Fibroblast of lung (primary cell): ENCODE measurements around the gene TRIM37. TPM values are rescaled to one million over a fixed set of nuclear protein-coding genes. Genes with fewer than 3 reads are reported as not detected.

ENCODE experiments used
- DNase-seq, 2 donors: peaks; one replicate each; pipeline versions ENCODE4 v3.0.0 to v3.0.0-alpha.2; 2010; ENCODE audit warnings: low read depth in 2 of 2
- H2AFZ ChIP-seq: 2 replicates; pipeline ENCODE4 v1.5.1; 2012; ENCODE audit warnings: low read length, control low read depth, inconsistent platforms
- H3K27ac ChIP-seq: 2 replicates; pipeline ENCODE4 v1.5.1; 2011; ENCODE audit warnings: low read length, control low read depth; ENCODE audit not compliant: insufficient read depth
- H3K27me3 ChIP-seq: 2 replicates; pipeline ENCODE4 v1.5.1; 2011; ENCODE audit warnings: mild to moderate bottlenecking, low read length; ENCODE audit not compliant: control insufficient read depth, insufficient read depth
- H3K36me3 ChIP-seq: 2 replicates; pipeline ENCODE4 v1.5.1; 2011; ENCODE audit warnings: low read length; ENCODE audit not compliant: control insufficient read depth, insufficient read depth
- H3K4me1 ChIP-seq: 2 replicates; pipeline ENCODE4 v1.5.1; 2011; ENCODE audit warnings: low read length; ENCODE audit not compliant: control insufficient read depth, insufficient read depth; ENCODE audit errors: extremely low read depth
- H3K4me2 ChIP-seq: 2 replicates; pipeline ENCODE4 v1.5.1; 2011; ENCODE audit warnings: low read length, control low read depth; ENCODE audit not compliant: insufficient read depth; ENCODE audit errors: extremely low read depth
- H3K4me3 ChIP-seq, 4 experiments: fragments of 200-600 bp in 1 of 4; sonication (generic) in 1 of 4; replicated peaks in 1 of 4; 2 replicates each; pipeline ENCODE4 v1.5.1; 2011 to 2016; ENCODE audit warnings: low read length in 4 of 4, low read depth in 3 of 4, mild to moderate bottlenecking in 3 of 4, control low read depth in 2 of 4, inconsistent platforms in 1 of 4, mixed read lengths in 1 of 4; ENCODE audit not compliant: insufficient read depth in 1 of 4; ENCODE audit errors: control extremely low read depth in 1 of 4
- H3K79me2 ChIP-seq: 2 replicates; pipeline ENCODE4 v1.5.1; 2012; ENCODE audit warnings: mild to moderate bottlenecking, low read length, inconsistent platforms; ENCODE audit not compliant: control insufficient read depth, insufficient read depth
- H3K9ac ChIP-seq: 2 replicates; pipeline ENCODE4 v1.5.1; 2011; ENCODE audit warnings: mild to moderate bottlenecking, low read length, control low read depth; ENCODE audit not compliant: insufficient read depth
- H3K9me3 ChIP-seq: 2 replicates; pipeline ENCODE4 v1.5.1; 2012; ENCODE audit warnings: low read depth, low read length; ENCODE audit not compliant: control insufficient read depth, insufficient read depth
- H4K20me1 ChIP-seq: 2 replicates; pipeline ENCODE4 v1.5.1; 2011; ENCODE audit warnings: low read length; ENCODE audit not compliant: control insufficient read depth, insufficient read depth; ENCODE audit errors: extremely low read depth
- EZH2 ChIP-seq: IDR thresholded peaks from 2 replicates; pipeline ENCODE4 v1.5.1; 2012; ENCODE audit warnings: low read length, control low read depth, mild to moderate bottlenecking; ENCODE audit errors: missing control alignments
- polyA plus RNA-seq, 2 donors: library from polyadenylated mRNA; depleted of rRNA in 1 of 2; stranded (reverse) in 1 of 2; unstranded in 1 of 2; fragments of >200 nt; gene quantifications; 2 replicates each; pipeline ENCODE4 v1.2.1, GENCODE V29; 2011 to 2012; ENCODE audit warnings: missing spikeins in 1 of 2
- total RNA-seq: library from RNA; depleted of rRNA; stranded (reverse); fragments of >200 nt; gene quantifications from 2 replicates; pipeline ENCODE4 v1.2.1, GENCODE V29; 2014
- TF ChIP-seq, protein P1 (sequence below), 2 donors: IDR thresholded peaks in 1 of 2; conservative IDR thresholded peaks in 1 of 2; 1 replicate in 1 of 2; 2 replicates in 1 of 2; pipeline ENCODE4 v1.5.1; 2011 to 2012; ENCODE audit warnings: low read length in 2 of 2, control low read depth in 1 of 2, inconsistent platforms in 1 of 2, low read depth in 1 of 2, mild to moderate bottlenecking in 1 of 2

Gene TRIM37
- total and polyA plus RNA-seq, 2 donors (not counting 1 experiment from before 2014, with no cell fraction given) = 29.3 to 55.3 TPM

DNA sequence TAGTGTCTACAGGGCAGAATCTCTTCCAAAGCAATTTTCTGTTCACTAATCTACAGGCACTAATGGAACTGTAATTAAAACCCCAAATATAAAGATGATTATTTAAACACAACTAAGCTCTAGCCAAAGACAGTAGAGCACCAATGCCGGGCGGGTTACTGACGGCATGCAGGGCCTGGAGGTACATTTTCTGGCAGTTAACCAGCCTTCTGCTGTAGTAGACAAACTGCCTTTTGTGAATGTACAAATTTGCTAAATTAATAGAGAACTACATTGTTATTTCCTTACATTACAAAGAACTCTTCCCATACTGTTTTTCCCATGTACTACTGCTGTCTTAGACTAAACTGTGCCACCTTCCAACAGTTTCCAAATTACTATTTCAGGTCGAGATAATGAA lies 107.8 kb downstream of the TRIM37 start:
- H3K9ac ChIP-seq = no peak overlapping the region
- no peaks in the 10 kb centered on the region for H4K20me1 ChIP-seq
- H3K4me2 ChIP-seq = no peak overlapping the region
- no peaks in the 10 kb centered on the region for H3K27me3 ChIP-seq
- H3K4me1 ChIP-seq = no peaks in the 10 kb centered on the region
- no peak overlapping the region for H3K27ac ChIP-seq
- no peak for DNase-seq
- H3K79me2 ChIP-seq = no peaks in the 10 kb centered on the region
- H3K9me3 ChIP-seq = no peaks in the 10 kb centered on the region
- H2AFZ ChIP-seq = no peak overlapping the region
- H3K36me3 ChIP-seq = no peaks in the 10 kb centered on the region
- no peak for TF ChIP-seq EZH2
- TF ChIP-seq, protein P1, sequence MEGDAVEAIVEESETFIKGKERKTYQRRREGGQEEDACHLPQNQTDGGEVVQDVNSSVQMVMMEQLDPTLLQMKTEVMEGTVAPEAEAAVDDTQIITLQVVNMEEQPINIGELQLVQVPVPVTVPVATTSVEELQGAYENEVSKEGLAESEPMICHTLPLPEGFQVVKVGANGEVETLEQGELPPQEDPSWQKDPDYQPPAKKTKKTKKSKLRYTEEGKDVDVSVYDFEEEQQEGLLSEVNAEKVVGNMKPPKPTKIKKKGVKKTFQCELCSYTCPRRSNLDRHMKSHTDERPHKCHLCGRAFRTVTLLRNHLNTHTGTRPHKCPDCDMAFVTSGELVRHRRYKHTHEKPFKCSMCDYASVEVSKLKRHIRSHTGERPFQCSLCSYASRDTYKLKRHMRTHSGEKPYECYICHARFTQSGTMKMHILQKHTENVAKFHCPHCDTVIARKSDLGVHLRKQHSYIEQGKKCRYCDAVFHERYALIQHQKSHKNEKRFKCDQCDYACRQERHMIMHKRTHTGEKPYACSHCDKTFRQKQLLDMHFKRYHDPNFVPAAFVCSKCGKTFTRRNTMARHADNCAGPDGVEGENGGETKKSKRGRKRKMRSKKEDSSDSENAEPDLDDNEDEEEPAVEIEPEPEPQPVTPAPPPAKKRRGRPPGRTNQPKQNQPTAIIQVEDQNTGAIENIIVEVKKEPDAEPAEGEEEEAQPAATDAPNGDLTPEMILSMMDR (conservative IDR thresholded peaks at IDR 0.05 in 1 of 2, IDR thresholded peaks at IDR 0.05 in 1 of 2; ENCODE audit: low read depth in 1 of 2, low read length in 2 of 2) = no peak
- H3K4me3 ChIP-seq = no peak overlapping the region

DNA sequence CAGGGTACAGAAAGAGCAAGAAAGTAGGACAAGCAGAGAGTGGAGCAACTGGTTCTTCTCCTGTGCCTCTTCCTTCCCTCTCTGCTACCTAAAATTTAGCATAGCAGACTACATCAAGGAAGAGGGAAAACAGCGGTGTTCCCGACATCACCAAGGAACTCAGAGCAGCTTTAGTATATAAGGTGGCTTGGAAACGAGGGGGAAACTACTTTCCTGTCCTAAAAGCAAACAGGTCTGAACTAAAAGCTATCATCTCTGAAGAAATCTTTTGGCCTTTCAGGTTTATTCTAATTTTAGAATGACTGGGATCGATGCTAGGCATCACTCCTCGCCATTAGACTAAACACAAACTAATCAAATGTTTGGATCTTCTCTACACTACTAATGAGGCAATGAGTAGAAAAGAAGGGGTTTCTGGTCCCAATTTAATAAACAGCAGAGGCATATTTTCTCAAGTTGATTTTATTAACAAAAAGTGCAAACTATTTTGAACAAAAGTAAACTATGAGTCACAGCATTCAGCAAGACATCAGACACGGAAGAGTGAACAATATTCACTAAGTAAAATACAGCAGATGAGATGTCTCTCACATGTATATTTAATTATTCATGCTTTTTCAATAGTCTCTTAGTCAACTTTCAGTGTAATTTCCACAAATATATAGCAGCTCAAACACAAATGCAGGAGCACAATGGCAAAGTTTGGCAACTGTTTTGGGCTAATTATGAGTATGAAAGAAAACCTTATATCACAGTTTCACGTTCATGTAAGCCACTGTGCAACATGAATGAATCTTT lies 108.7 kb downstream of the TRIM37 start:
- Histone ChIP-seq H3K4me3 (no peak overlapping the region), H3K4me2 (no peak overlapping the region), H3K4me1 (no peaks in the 10 kb centered on the region), H4K20me1 (no peaks in the 10 kb centered on the region), H3K36me3 (no peaks in the 10 kb centered on the region), H3K9ac (no peak overlapping the region), H3K79me2 (no peaks in the 10 kb centered on the region), H3K27me3 (no peaks in the 10 kb centered on the region), H3K9me3 (no peaks in the 10 kb centered on the region), H3K27ac (no peak overlapping the region), H2AFZ (no peak overlapping the region)
- peak in 1 of 2 donors; percentile 43 for DNase-seq
- no peak for TF ChIP-seq EZH2
- TF ChIP-seq, protein P1 (conservative IDR thresholded peaks at IDR 0.05 in 1 of 2, IDR thresholded peaks at IDR 0.05 in 1 of 2; ENCODE audit: low read depth in 1 of 2, low read length in 2 of 2) = no peak

DNA sequence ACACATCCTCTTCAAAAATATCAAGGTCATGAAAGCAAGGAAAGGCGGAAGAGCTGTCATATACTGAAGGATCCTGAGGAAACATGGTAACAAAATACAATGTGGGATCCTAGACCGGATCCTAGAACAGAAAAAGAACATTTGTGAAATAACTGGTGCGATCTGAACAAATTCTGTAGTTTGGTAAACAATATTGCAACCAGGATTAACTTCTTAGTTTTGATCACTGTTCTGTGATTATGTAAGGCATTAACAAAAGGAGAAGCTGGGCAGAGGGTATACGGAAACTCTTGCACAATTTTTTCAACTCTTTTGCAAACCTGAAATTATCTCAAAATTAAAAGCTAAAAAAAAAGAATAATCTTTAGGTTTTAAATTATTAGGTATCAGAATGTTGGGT lies 109.7 kb downstream of the TRIM37 start:
- no peak overlapping the region for H3K4me2 ChIP-seq
- H2AFZ ChIP-seq = no peak overlapping the region
- H3K4me1 ChIP-seq = peaks cover 3% of the 10 kb centered on the region
- H3K9ac ChIP-seq = no peak overlapping the region
- TF ChIP-seq EZH2 = no peak
- TF ChIP-seq, protein P1 (conservative IDR thresholded peaks at IDR 0.05 in 1 of 2, IDR thresholded peaks at IDR 0.05 in 1 of 2; ENCODE audit: low read depth in 1 of 2, low read length in 2 of 2) = no peak
- no peak overlapping the region for H3K27ac ChIP-seq
- no peaks in the 10 kb centered on the region for H3K27me3 ChIP-seq
- H3K79me2 ChIP-seq = no peaks in the 10 kb centered on the region
- no peaks in the 10 kb centered on the region for H3K9me3 ChIP-seq
- H3K36me3 ChIP-seq = no peaks in the 10 kb centered on the region
- H4K20me1 ChIP-seq = no peaks in the 10 kb centered on the region
- DNase-seq = no peak
- no peak overlapping the region for H3K4me3 ChIP-seq
